ENCODE results near the gene KCNB1. TPM values are rescaled to one million over a fixed set of nuclear protein-coding genes. Genes with fewer than 3 reads are reported as not detected.

Gene KCNB1
- total RNA-seq, 1 donor = under 0.01 TPM

DNA sequence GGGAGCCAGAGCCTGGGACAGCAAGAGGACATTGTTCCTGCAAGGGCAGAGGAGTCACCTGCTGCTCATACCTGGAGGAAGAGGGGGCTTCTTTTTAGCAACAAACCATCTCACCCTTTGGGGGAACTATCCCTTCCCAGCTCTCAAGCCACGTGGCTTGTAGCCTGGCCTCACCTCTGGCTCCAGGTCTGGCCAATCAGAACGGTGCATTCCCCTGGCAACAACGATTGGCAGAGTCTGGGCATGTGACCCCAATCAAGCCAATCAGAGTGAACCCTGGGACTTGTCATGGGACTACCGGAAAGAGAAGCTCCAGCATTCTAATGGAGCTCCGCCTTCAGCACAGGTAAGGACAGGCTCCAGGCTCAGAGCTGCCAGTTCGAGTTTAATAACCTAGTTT, 33.6 kb downstream of the KCNB1 start:
- Histone ChIP-seq H2AFZ (ENCODE audit: low read length) (no peak overlapping the region), H3K4me2 (ENCODE audit: insufficient read depth, low read length) (no peak overlapping the region), H3K36me3 (ENCODE audit: insufficient read depth, low read length) (no peaks in the 10 kb centered on the region), H3K4me3 (ENCODE audit: insufficient read depth, low read length) (no peak overlapping the region), H3K9me3 (ENCODE audit: low read depth, low read length) (no peaks in the 10 kb centered on the region), H3K4me1 (ENCODE audit: insufficient read depth, low read length) (no peaks in the 10 kb centered on the region), H3K27me3 (ENCODE audit: insufficient read depth, low read length) (peaks cover 19% of the 10 kb centered on the region), H4K20me1 (ENCODE audit: insufficient read depth, low read length) (peaks cover 7% of the 10 kb centered on the region), H3K27ac (ENCODE audit: low read depth, low read length) (no peak overlapping the region), H3K79me2 (ENCODE audit: insufficient read depth, low read length) (no peaks in the 10 kb centered on the region)
- TF ChIP-seq, protein P1, sequence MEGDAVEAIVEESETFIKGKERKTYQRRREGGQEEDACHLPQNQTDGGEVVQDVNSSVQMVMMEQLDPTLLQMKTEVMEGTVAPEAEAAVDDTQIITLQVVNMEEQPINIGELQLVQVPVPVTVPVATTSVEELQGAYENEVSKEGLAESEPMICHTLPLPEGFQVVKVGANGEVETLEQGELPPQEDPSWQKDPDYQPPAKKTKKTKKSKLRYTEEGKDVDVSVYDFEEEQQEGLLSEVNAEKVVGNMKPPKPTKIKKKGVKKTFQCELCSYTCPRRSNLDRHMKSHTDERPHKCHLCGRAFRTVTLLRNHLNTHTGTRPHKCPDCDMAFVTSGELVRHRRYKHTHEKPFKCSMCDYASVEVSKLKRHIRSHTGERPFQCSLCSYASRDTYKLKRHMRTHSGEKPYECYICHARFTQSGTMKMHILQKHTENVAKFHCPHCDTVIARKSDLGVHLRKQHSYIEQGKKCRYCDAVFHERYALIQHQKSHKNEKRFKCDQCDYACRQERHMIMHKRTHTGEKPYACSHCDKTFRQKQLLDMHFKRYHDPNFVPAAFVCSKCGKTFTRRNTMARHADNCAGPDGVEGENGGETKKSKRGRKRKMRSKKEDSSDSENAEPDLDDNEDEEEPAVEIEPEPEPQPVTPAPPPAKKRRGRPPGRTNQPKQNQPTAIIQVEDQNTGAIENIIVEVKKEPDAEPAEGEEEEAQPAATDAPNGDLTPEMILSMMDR (IDR thresholded peaks at IDR 0.05; ENCODE audit: extremely low read depth, low read depth, low read length) = no peak
- DNase-seq (ENCODE audit: insufficient read length, low spot score, missing footprints) = no peak

DNA sequence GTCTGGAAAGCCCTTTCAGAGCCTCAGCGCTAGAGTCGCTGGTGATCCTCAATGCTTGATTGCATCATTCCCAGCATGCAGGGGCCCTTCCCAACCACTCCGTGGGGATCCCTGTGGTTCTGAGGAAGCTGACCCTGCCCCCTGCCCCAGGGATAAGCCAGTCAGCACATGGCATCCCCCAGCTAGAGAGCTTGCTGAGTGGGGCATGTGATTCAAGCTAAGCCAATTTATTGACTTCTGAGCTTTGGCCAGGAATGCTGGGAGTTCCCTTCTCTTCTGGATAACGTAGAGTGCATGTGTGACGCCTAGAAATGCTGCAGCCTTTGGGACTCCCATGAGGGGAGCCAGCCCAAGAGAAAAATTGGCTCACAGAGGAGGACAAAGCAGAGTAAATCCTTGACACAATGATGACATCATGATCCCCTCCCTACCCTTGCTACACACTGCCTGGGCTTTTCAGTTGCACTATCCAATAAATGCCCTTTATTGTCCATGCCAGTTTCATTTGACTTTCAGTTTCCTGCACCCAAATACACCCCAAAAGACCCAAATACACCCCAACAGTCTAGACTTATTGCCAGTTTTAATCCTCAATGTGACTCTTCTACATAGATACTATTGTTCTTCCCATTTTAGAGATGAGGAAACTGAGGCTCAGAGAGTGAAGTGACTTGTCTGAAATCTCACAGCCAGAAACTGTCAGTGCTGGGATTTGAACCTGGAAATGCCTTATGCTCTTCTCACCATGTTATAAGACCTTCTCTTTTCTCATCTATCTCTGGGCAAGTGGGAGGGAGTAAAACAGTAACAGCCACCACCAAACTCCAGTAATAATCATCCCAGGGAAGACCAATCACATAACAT, 34.3 kb downstream of the KCNB1 start:
- TF ChIP-seq, protein P1 (IDR thresholded peaks at IDR 0.05; ENCODE audit: extremely low read depth, low read depth, low read length) = no peak
- DNase-seq (ENCODE audit: insufficient read length, low spot score, missing footprints) = no peak
- no peak overlapping the region for H2AFZ ChIP-seq (ENCODE audit: low read length)

DNA sequence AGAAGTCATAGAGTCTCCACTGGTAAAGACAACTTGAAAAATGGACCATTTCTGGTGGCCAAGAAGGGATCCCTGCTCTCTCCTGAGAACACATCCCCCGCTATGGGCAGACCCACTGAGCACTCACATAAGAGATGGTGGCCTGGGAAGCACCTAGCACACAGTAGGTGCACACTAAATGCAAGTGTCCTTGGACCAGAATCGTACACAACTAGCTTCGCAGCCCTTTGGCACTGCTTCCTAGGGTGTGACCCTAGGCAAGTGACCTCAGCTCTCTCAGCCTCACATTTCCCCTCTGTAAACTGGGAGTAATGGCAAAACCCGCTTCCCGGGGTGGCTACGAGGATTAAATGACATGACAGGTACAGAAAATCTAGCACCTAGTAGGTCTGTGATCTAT, 35.1 kb downstream of the KCNB1 start:
- Histone ChIP-seq H3K4me3 (ENCODE audit: insufficient read depth, low read length) (no peak overlapping the region), H4K20me1 (ENCODE audit: insufficient read depth, low read length) (peaks cover 7% of the 10 kb centered on the region), H3K4me1 (ENCODE audit: insufficient read depth, low read length) (no peaks in the 10 kb centered on the region), H3K36me3 (ENCODE audit: insufficient read depth, low read length) (no peaks in the 10 kb centered on the region), H3K9me3 (ENCODE audit: low read depth, low read length) (no peaks in the 10 kb centered on the region), H3K4me2 (ENCODE audit: insufficient read depth, low read length) (no peak overlapping the region), H3K27ac (ENCODE audit: low read depth, low read length) (no peak overlapping the region), H3K79me2 (ENCODE audit: insufficient read depth, low read length) (no peaks in the 10 kb centered on the region), H3K27me3 (ENCODE audit: insufficient read depth, low read length) (peaks cover 19% of the 10 kb centered on the region), H2AFZ (ENCODE audit: low read length) (no peak overlapping the region)
- no peak for DNase-seq (ENCODE audit: insufficient read length, low spot score, missing footprints)
- TF ChIP-seq, protein P1 (IDR thresholded peaks at IDR 0.05; ENCODE audit: extremely low read depth, low read depth, low read length) = no peak

More for the DNA sequence above, 34.3 kb downstream of the KCNB1 start:
- Histone ChIP-seq H3K27me3 (ENCODE audit: insufficient read depth, low read length) (peaks cover 19% of the 10 kb centered on the region), H3K4me3 (ENCODE audit: insufficient read depth, low read length) (no peak overlapping the region), H3K79me2 (ENCODE audit: insufficient read depth, low read length) (no peaks in the 10 kb centered on the region), H4K20me1 (ENCODE audit: insufficient read depth, low read length) (peaks cover 7% of the 10 kb centered on the region), H3K27ac (ENCODE audit: low read depth, low read length) (no peak overlapping the region), H3K4me2 (ENCODE audit: insufficient read depth, low read length) (no peak overlapping the region), H3K4me1 (ENCODE audit: insufficient read depth, low read length) (no peaks in the 10 kb centered on the region), H3K9me3 (ENCODE audit: low read depth, low read length) (no peaks in the 10 kb centered on the region), H3K36me3 (ENCODE audit: insufficient read depth, low read length) (no peaks in the 10 kb centered on the region)

DNA sequence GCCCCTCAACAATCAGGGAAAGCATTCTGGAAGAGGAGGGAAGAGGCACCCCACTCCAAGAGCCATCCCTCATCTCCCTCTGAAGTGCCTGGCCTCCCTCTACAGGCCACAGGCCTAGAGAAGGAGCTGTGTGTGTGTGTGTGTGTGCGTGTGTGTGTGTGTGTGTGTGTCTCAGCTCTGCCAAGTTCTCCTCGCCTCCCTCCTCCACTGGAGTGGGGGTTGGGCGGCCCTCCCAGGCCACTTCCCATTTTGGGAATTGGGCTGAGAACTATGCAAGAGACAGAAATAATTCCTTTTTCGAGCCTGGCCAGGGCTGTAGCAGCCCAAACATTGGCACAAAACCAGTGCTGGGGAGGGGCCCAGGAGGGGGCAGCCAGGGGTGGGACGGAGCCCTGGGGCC, 35.7 kb downstream of the KCNB1 start:
- Histone ChIP-seq H3K4me1 (ENCODE audit: insufficient read depth, low read length) (no peaks in the 10 kb centered on the region), H3K27me3 (ENCODE audit: insufficient read depth, low read length) (peaks cover 19% of the 10 kb centered on the region), H3K9me3 (ENCODE audit: low read depth, low read length) (no peaks in the 10 kb centered on the region), H3K4me2 (ENCODE audit: insufficient read depth, low read length) (no peak overlapping the region), H3K4me3 (ENCODE audit: insufficient read depth, low read length) (no peak overlapping the region), H4K20me1 (ENCODE audit: insufficient read depth, low read length) (peaks cover 7% of the 10 kb centered on the region), H3K27ac (ENCODE audit: low read depth, low read length) (no peak overlapping the region), H3K79me2 (ENCODE audit: insufficient read depth, low read length) (no peaks in the 10 kb centered on the region), H2AFZ (ENCODE audit: low read length) (no peak overlapping the region), H3K36me3 (ENCODE audit: insufficient read depth, low read length) (no peaks in the 10 kb centered on the region)
- TF ChIP-seq, protein P1 (IDR thresholded peaks at IDR 0.05; ENCODE audit: extremely low read depth, low read depth, low read length) = no peak
- no peak for DNase-seq (ENCODE audit: insufficient read length, low spot score, missing footprints)

Data from osteoblast (primary cell).